Right lobe of liver (tissue), 6 donors: Measurements from ENCODE around the gene DUSP16. TPM values are rescaled to one million over a fixed set of nuclear protein-coding genes. Genes with fewer than 3 reads are reported as not detected.

ENCODE experiments used
- ATAC-seq, 4 donors: fragments of 200-7000 bp; cut with Tn5 transposase; one replicate each; pipeline ENCODE4 v1.9.1; 2020; ENCODE audit warnings: mild to moderate bottlenecking in 4 of 4, moderate library complexity in 4 of 4
- DNase-seq, 3 donors: peaks; one replicate each; pipeline ENCODE4 v3.0.0-alpha.2; 2020
- H3K27ac ChIP-seq, 3 donors: fragments of 200-600 bp; one replicate each; pipeline ENCODE4 v1.8.0; 2022
- H3K27me3 ChIP-seq, 2 donors: fragments of 200-600 bp; one replicate each; pipeline ENCODE4 v1.8.0; 2022
- H3K36me3 ChIP-seq, 4 donors: fragments of 200-600 bp; sonication (generic) in 1 of 4; one replicate each; pipeline versions ENCODE4 v1.5.1 to v1.8.0; 2017 to 2022; ENCODE audit warnings: control low read depth in 1 of 4
- H3K4me1 ChIP-seq, 4 donors: fragments of 200-600 bp; sonication (generic) in 1 of 4; one replicate each; pipeline versions ENCODE4 v1.5.1 to v1.8.0; 2017 to 2022; ENCODE audit warnings: control low read depth in 1 of 4
- H3K4me3 ChIP-seq, 3 donors: fragments of 200-600 bp; one replicate each; pipeline ENCODE4 v1.8.0; 2022
- H3K9me3 ChIP-seq, 4 donors: fragments of 200-600 bp; sonication (generic) in 1 of 4; one replicate each; pipeline versions ENCODE4 v1.5.1 to v1.8.0; 2017 to 2022; ENCODE audit warnings: control low read depth in 1 of 4
- POLR2A ChIP-seq: fragments of 450-650 bp; IDR thresholded peaks from one replicate; pipeline ENCODE4 v1.6.1; 2017; ENCODE audit warnings: antibody characterized with exemption, mild to moderate bottlenecking
- WGBS: methylation state at CpG from one replicate; pipeline ENCODE4 v1.1.6; 2018; ENCODE audit warnings: low coverage, low lambda C conversion rate; ENCODE audit not compliant: insufficient coverage; ENCODE audit errors: missing lambda C conversion rate; 5-methylcytosine and 5-hydroxymethylcytosine counted together
- intact Hi-C, 2 donors: fragments of 100-400 bp; cut with DNase I; formaldehyde crosslinking; loops; one replicate each; pipeline versions ENCODE4 v1.11.2 to v1.14.1; 2022
- total RNA-seq, 6 experiments: library from RNA; depleted of rRNA in 2 of 6; stranded (reverse); fragments of >200 nt in 2 of 6; fragmentation: NEBNext Ultra II Directional in 3 of 6; extraction: Animal tissue kit (Norgen Biotek cat#: 25700) in 3 of 6; gene quantifications; one replicate each; pipeline versions ENCODE4 v1.1.0 to v1.2.4, GENCODE V29; 2016 to 2023
- TF ChIP-seq, protein P1 (sequence below), 4 donors: fragments of 200-600 bp in 3 of 4; fragments of 450-650 bp in 1 of 4; IDR thresholded peaks; one replicate each; pipeline versions ENCODE4 v1.5.1 to v1.8.0; 2016 to 2022; ENCODE audit warnings: antibody characterized with exemption in 4 of 4, mild to moderate bottlenecking in 2 of 4
- donor health status: DM: no; HTN: yes; CAD: no.
- donor health status: DM: no; HTN: no; CAD: no.
- donor health status: DM: no; HTN: no; CAD: no.
- donor health status: DM: no; HTN: yes; CAD: no.
- donor health status: DM: no; HTN: yes; CAD: no.

Gene DUSP16
- total RNA-seq, 6 experiments from 2014 or later, result 41.9 to 74.2 (median 48.4) TPM

DNA sequence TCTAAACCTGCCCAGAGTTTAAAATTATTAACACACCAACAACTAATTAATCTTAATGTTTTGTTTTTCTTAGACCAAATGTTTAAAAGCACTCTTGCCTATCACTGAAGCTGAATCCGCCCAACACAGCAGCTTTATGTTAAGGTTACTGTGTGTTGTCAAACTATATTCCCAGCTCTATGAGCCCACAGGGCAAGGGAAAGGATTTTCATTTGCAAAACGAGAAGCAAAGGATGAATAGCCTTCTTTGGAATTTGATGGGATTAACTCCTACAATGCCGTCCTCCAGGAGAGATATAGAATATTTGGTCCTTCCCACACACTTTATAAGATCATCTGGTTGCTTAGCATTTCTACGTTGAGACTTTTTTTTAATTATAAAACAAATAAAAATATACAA is 43.7 kb downstream of the DUSP16 start:
- Histone ChIP-seq H3K4me3 (no peak overlapping the region), H3K27ac (no peak overlapping the region), H3K27me3 (no peaks in the 10 kb centered on the region), H3K4me1 (peaks cover 0 to 25% (median 2%) of the 10 kb centered on the region in 4 donors), H3K36me3 (peaks cover 3 to 26% (median 5%) of the 10 kb centered on the region in 4 donors), H3K9me3 (no peaks in the 10 kb centered on the region)
- intact Hi-C loops, result no loop called here
- ATAC-seq (no peak), DNase-seq (no peak)
- WGBS, result 72% methylated on average over 4 of the region's 4 CpGs
- TF ChIP-seq, protein P1, sequence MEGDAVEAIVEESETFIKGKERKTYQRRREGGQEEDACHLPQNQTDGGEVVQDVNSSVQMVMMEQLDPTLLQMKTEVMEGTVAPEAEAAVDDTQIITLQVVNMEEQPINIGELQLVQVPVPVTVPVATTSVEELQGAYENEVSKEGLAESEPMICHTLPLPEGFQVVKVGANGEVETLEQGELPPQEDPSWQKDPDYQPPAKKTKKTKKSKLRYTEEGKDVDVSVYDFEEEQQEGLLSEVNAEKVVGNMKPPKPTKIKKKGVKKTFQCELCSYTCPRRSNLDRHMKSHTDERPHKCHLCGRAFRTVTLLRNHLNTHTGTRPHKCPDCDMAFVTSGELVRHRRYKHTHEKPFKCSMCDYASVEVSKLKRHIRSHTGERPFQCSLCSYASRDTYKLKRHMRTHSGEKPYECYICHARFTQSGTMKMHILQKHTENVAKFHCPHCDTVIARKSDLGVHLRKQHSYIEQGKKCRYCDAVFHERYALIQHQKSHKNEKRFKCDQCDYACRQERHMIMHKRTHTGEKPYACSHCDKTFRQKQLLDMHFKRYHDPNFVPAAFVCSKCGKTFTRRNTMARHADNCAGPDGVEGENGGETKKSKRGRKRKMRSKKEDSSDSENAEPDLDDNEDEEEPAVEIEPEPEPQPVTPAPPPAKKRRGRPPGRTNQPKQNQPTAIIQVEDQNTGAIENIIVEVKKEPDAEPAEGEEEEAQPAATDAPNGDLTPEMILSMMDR (IDR thresholded peaks at IDR 0.05), result no peak
- no peak for TF ChIP-seq POLR2A

DNA sequence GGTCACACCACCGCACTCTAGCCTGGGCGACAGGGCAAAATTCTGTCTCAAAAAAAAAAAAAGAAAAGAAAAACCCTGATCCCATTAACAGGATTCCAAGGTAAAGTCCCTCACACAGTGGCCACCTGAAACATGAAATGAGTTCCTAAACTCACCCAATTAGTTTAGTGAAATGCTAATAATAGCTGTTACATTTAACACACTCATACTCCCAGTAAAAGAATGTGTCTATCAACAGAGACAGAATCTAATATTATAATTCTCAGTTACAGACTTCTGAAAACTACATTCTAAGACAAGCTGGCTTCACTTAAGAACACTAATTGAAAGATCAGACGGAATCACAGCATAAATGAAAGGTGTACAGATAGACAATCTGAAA is 44.2 kb downstream of the DUSP16 start:
- H3K36me3 ChIP-seq, result peaks cover 3 to 26% (median 5%) of the 10 kb centered on the region in 4 donors
- ATAC-seq, result no peak
- H3K27me3 ChIP-seq, result no peaks in the 10 kb centered on the region
- TF ChIP-seq POLR2A, result no peak
- TF ChIP-seq, protein P1 (IDR thresholded peaks at IDR 0.05), result no peak
- H3K4me1 ChIP-seq, result peaks cover 0 to 22% (median 2%) of the 10 kb centered on the region in 4 donors
- intact Hi-C loops, result no loop called here
- WGBS, result 87% methylated on average over 3 of the region's 3 CpGs
- H3K9me3 ChIP-seq, result no peaks in the 10 kb centered on the region
- no peak for DNase-seq
- H3K27ac ChIP-seq, result no peak overlapping the region
- no peak overlapping the region for H3K4me3 ChIP-seq

DNA sequence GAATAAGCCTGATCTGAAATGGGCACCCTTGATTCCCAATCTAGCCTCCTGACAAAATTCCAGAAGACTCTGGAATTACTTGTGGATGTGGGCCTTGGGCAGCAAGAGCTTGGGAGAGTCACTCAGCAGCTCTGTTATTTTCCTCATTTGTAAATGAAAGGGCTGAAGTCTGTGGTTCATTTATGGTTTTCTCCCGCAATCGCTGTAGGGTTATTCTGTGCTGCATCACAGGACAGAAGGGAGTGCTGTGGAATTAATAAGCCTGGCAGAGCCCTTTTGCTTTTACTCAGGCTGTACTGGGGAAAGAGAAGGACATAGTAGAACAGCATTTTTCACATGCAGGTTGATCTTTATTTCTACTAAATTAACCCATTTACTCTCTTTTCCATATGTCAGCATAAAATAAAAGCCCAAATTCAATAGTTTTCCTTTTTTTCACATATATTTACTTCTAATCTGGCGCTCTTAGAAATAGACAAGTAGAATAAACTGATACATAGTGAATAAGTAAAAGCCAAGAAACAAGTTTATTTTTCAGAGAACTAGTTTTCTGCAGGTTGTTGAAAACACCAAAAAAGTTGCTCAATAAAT is 49.2 kb downstream of the DUSP16 start:
- H3K4me1 ChIP-seq, result peaks cover 0 to 30% (median 0%) of the 10 kb centered on the region in 4 donors
- DNase-seq, result no peak
- H3K4me3 ChIP-seq, result no peak overlapping the region
- H3K27me3 ChIP-seq, result no peaks in the 10 kb centered on the region
- peaks cover 0 to 10% (median 3%) of the 10 kb centered on the region in 4 donors for H3K36me3 ChIP-seq
- intact Hi-C loops, result no loop called here
- peak overlapping the region in 1 of 3 donors; percentile 21 for H3K27ac ChIP-seq
- TF ChIP-seq, protein P1 (IDR thresholded peaks at IDR 0.05), result no peak
- TF ChIP-seq POLR2A, result no peak
- 96% methylated on average over 3 of the region's 3 CpGs for WGBS
- H3K9me3 ChIP-seq, result no peaks in the 10 kb centered on the region
- peak in 1 of 4 donors; percentile 9 for ATAC-seq

DNA sequence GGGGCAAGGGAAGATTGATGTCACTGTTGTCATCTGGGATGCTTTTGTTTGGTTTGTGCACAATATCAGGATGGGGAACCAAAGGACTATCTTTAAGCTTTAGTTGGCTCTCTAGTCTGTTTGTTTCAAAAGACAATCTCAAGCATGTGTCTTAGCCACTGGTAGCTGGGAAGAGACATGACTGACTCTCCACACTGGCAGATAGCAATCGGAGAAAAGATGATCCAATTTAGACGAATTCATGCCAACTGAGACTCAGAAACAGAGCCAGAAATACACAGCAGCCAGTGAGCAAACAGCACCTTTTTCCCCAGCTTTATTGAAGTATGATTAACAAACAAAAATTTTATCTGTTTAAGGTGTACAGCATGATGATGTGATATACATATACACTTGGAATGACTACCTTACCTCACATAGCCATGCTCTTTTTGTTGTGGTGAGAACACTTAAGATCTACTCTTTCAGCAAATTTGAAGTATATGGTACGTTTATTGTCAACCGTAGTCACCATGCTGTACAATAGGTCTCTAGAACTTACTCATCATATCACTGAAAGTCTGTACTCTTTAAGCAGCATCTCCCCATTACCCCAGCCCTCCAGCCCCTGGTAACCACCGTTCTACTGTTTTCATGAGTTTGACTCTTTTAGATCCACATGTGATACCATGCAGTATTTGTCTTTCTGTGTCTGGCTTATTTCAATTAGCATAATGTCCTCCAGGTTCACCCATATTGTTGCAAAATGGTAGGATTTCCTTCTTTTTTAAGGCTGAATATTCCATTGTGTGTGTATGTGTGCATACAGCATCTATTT is 50.6 kb downstream of the DUSP16 start:
- Histone ChIP-seq H3K27ac (peak overlapping the region in 1 of 3 donors; percentile 15), H3K9me3 (no peaks in the 10 kb centered on the region), H3K4me1 (peaks cover 0 to 34% (median 1%) of the 10 kb centered on the region in 4 donors), H3K4me3 (no peak overlapping the region), H3K36me3 (peaks cover 0 to 2% (median 0%) of the 10 kb centered on the region in 4 donors), H3K27me3 (no peaks in the 10 kb centered on the region)
- intact Hi-C loops, result no loop called here
- 28% methylated on average over 3 of the region's 5 CpGs for WGBS
- DNase-seq (no peak), ATAC-seq (peak in 2 of 4 donors; percentile 15 to 16)
- TF ChIP-seq POLR2A, result no peak
- TF ChIP-seq, protein P1 (IDR thresholded peaks at IDR 0.05), result no peak
